SK-N-SH (cell line): ENCODE measurements around the gene PRKCB. TPM values are rescaled to one million over a fixed set of nuclear protein-coding genes. Genes with fewer than 3 reads are reported as not detected.

Experiments
- CTCF ChIA-PET: fragments of 300-600, 350-600 bp; formaldehyde crosslinking; extraction: SDS; loops from one replicate; lab custom pipeline; 2021; lab: Yijun Ruan, JAX
- POLR2A ChIA-PET: fragments of 350-600 bp; sonication (Branson Sonifier 250); formaldehyde crosslinking; extraction: SDS; loops from one replicate; lab custom pipeline; 2020; ENCODE audit warnings: antibody characterized with exemption, inconsistent platforms; lab: Yijun Ruan, JAX
- DNase-seq: peaks from one replicate; pipeline ENCODE4 v3.0.0; 2012
- H2AFZ ChIP-seq: fragments of 200-600 bp; sonication (generic); 2 replicates; pipeline ENCODE4 v1.8.1; 2016; ENCODE audit warnings: antibody characterized with exemption, mild to moderate bottlenecking, low read depth
- H3F3A ChIP-seq: fragments of 200-600 bp; sonication (generic); replicated peaks from 2 replicates; pipeline ENCODE3; 2016; ENCODE audit warnings: antibody characterized with exemption, mild to moderate bottlenecking; ENCODE audit not compliant: insufficient read depth
- H3K27ac ChIP-seq, 2 experiments: fragments of 200-500 bp in 1 of 2; fragments of 200-600 bp in 1 of 2; sonication (Bioruptor generic) in 1 of 2; sonication (generic), shearing (Covaris generic) in 1 of 2; 2 replicates each; pipeline versions ENCODE4 v1.5.1 to v1.6.1; 2014 to 2016; ENCODE audit warnings: low read depth in 2 of 2, inconsistent platforms in 1 of 2, low read length in 1 of 2, mild to moderate bottlenecking in 1 of 2, mixed read lengths in 1 of 2
- H3K27me3 ChIP-seq: fragments of 200-600 bp; sonication (generic), shearing (Covaris generic); 2 replicates; pipeline ENCODE4 v1.6.1; 2016; ENCODE audit warnings: mixed run types; ENCODE audit not compliant: insufficient read depth
- H3K36me3 ChIP-seq, 2 experiments: fragments of 200-500 bp in 1 of 2; fragments of 200-600 bp in 1 of 2; sonication (Bioruptor generic) in 1 of 2; sonication (generic) in 1 of 2; replicated peaks in 1 of 2; 2 replicates each; pipeline versions ENCODE3 to v1.5.1; 2014 to 2016; ENCODE audit warnings: low read length in 1 of 2, mild to moderate bottlenecking in 1 of 2; ENCODE audit not compliant: insufficient read depth in 2 of 2, control insufficient read depth in 1 of 2
- H3K4me1 ChIP-seq, 2 experiments: fragments of 200-500 bp in 1 of 2; fragments of 200-600 bp in 1 of 2; sonication (Bioruptor generic) in 1 of 2; sonication (generic), shearing (Covaris generic) in 1 of 2; 2 replicates each; pipeline versions ENCODE4 v1.5.1 to v1.6.1; 2014 to 2016; ENCODE audit warnings: low read depth in 1 of 2, low read length in 1 of 2, mixed run types in 1 of 2; ENCODE audit not compliant: insufficient read depth in 2 of 2, control insufficient read depth in 1 of 2
- H3K4me2 ChIP-seq: fragments of 200-600 bp; sonication (generic), shearing (Covaris generic); 2 replicates; pipeline ENCODE4 v1.6.1; 2017; ENCODE audit warnings: mixed run types
- H3K4me3 ChIP-seq, 2 experiments: fragments of 200-500 bp in 1 of 2; fragments of 200-600 bp in 1 of 2; sonication (Bioruptor generic) in 1 of 2; sonication (generic), shearing (Covaris generic) in 1 of 2; 2 replicates each; pipeline versions ENCODE4 v1.5.1 to v1.8.1; 2014 to 2016; ENCODE audit warnings: low read depth in 2 of 2, inconsistent platforms in 1 of 2, low read length in 1 of 2, mild to moderate bottlenecking in 1 of 2, mixed read lengths in 1 of 2, moderate library complexity in 1 of 2
- H3K79me2 ChIP-seq: fragments of 200-600 bp; sonication (generic); 2 replicates; pipeline ENCODE4 v1.8.1; 2017; ENCODE audit warnings: mild to moderate bottlenecking; ENCODE audit not compliant: insufficient read depth
- H3K9ac ChIP-seq: fragments of 200-600 bp; sonication (generic); 2 replicates; pipeline ENCODE4 v1.6.1; 2017; ENCODE audit warnings: mixed run types
- H3K9me2 ChIP-seq: fragments of 200-600 bp; sonication (generic); 2 replicates; pipeline ENCODE4 v1.6.1; 2017; ENCODE audit warnings: mixed run types
- H3K9me3 ChIP-seq: fragments of 200-600 bp; sonication (generic); 2 replicates; pipeline ENCODE4 v1.6.1; 2017; ENCODE audit warnings: mixed run types, mild to moderate bottlenecking, moderate library complexity
- H4K20me1 ChIP-seq: fragments of 200-600 bp; sonication (generic); 2 replicates; pipeline ENCODE4 v1.6.1; 2017; ENCODE audit warnings: mild to moderate bottlenecking, mixed run types; ENCODE audit not compliant: insufficient read depth
- EP300 ChIP-seq, 2 experiments: IDR thresholded peaks; 2 replicates each; pipeline versions ENCODE4 v1.4.0 to v1.6.1; 2012; ENCODE audit warnings: borderline replicate concordance in 1 of 2, low read depth in 1 of 2, low read length in 1 of 2
- IRF3 ChIP-seq: fragments of 150-350 bp; IDR thresholded peaks from 2 replicates; pipeline ENCODE4 v1.6.1; 2016; ENCODE audit warnings: mild to moderate bottlenecking, low read depth, low read length
- JUND ChIP-seq: IDR thresholded peaks from 2 replicates; pipeline ENCODE4 v1.4.0; 2012
- MAX ChIP-seq: IDR thresholded peaks from 2 replicates; pipeline ENCODE4 v1.4.0; 2012; ENCODE audit warnings: low read depth
- MXI1 ChIP-seq: IDR thresholded peaks from 2 replicates; pipeline ENCODE4 v1.6.1; 2012; ENCODE audit warnings: mild to moderate bottlenecking, low read depth, low read length, improper control_type of control experiment
- POLR2AphosphoS5 ChIP-seq: IDR thresholded peaks from 2 replicates; pipeline ENCODE4 v1.6.1; 2012; ENCODE audit warnings: low read depth, low read length
- YY1 ChIP-seq: IDR thresholded peaks from 2 replicates; pipeline ENCODE4 v1.4.0; 2012; ENCODE audit warnings: low read depth, mild to moderate bottlenecking
- ZBTB33 ChIP-seq: IDR thresholded peaks from 2 replicates; pipeline ENCODE4 v1.4.0; 2012; ENCODE audit warnings: low read depth, borderline replicate concordance
- WGBS: methylation state at CpG from one replicate; pipeline ENCODE4 v1.1.6; 2017; ENCODE audit warnings: low lambda C conversion rate; 5-methylcytosine and 5-hydroxymethylcytosine counted together
- polyA plus RNA-seq, 3 experiments: library from polyadenylated mRNA; depleted of rRNA; stranded (reverse); fragments of >200 nt; gene quantifications; 2 replicates each; pipeline ENCODE4 v1.2.3, GENCODE V29; 2012

The PRKCB gene
- polyA plus RNA-seq, 1 of the 3 experiments (the other 2 are of a cell fraction) = 0.12 TPM

GRCh38 chr16:23788685-23789084 is 47.1 kb upstream of the PRKCB start (continued):
- no peak for TF ChIP-seq MAX

GRCh38 chr16:23795378-23795777 is 40.4 kb upstream of the PRKCB start:
- WGBS = 61% methylated on average over 6 of the region's 6 CpGs
- no peak overlapping the region for H2AFZ ChIP-seq
- no peaks in the 10 kb centered on the region for H3K9me3 ChIP-seq
- no peak overlapping the region for H3K4me3 ChIP-seq
- TF ChIP-seq YY1 = no peak
- no peak for TF ChIP-seq IRF3
- TF ChIP-seq JUND = no peak
- no peak for TF ChIP-seq ZBTB33
- H3K27ac ChIP-seq = no peak overlapping the region
- H4K20me1 ChIP-seq = no peaks in the 10 kb centered on the region
- no peak overlapping the region for H3K9ac ChIP-seq
- no peaks in the 10 kb centered on the region for H3K4me1 ChIP-seq
- H3F3A ChIP-seq = no peaks in the 10 kb centered on the region
- H3K36me3 ChIP-seq = no peaks in the 10 kb centered on the region
- H3K9me2 ChIP-seq = no peaks in the 10 kb centered on the region
- ChIA-PET POLR2A (no interaction called here), CTCF (interaction anchor here (0.9 kb wide), 1 partner anchor 251 kb away, joined by 3 read pairs; no protein-coding TSS in a partner anchor)
- H3K4me2 ChIP-seq = no peak overlapping the region
- DNase-seq = no peak
- H3K79me2 ChIP-seq = no peaks in the 10 kb centered on the region
- no peaks in the 10 kb centered on the region; the same call in 1 of the 2 replicates for H3K27me3 ChIP-seq

GRCh38 chr16:23796941-23797340 is 38.8 kb upstream of the PRKCB start:
- H3K9me3 ChIP-seq = no peaks in the 10 kb centered on the region
- 2% methylated on average over 2 of the region's 2 CpGs for WGBS
- H3F3A ChIP-seq = no peaks in the 10 kb centered on the region
- no peak for DNase-seq
- no peaks in the 10 kb centered on the region for H3K9me2 ChIP-seq
- no peaks in the 10 kb centered on the region for H4K20me1 ChIP-seq
- H3K27me3 ChIP-seq = no peaks in the 10 kb centered on the region; the same call in 1 of the 2 replicates
- no peak overlapping the region for H3K4me2 ChIP-seq
- ChIA-PET POLR2A (no interaction called here), CTCF (interaction anchor here (1.1 to 2.8 kb wide), 3 partner anchors 9 to 240 kb away, joined by 5 to 17 read pairs (median 13); no protein-coding TSS in a partner anchor)
- H3K4me3 ChIP-seq = no peak overlapping the region
- no peaks in the 10 kb centered on the region for H3K79me2 ChIP-seq
- no peak overlapping the region for H3K9ac ChIP-seq
- no peak overlapping the region for H2AFZ ChIP-seq
- no peak for TF ChIP-seq MXI1
- no peak for TF ChIP-seq EP300 (IDR thresholded peaks at IDR 0.05; ENCODE audit: borderline replicate concordance in 1 of 2, low read depth in 1 of 2, low read length in 1 of 2)
- no peak for TF ChIP-seq POLR2AphosphoS5
- H3K27ac ChIP-seq = no peak overlapping the region
- H3K36me3 ChIP-seq = no peaks in the 10 kb centered on the region
- no peaks in the 10 kb centered on the region for H3K4me1 ChIP-seq
